Right lobe of liver (tissue), 4 donors: ENCODE measurements around the gene APBA2.

ENCODE experiments used
- CTCF ChIP-seq, 4 donors: fragments of 200-600 bp in 3 of 4; fragments of 450-650 bp in 1 of 4; IDR thresholded peaks; one replicate each; pipeline versions ENCODE4 v1.5.1 to v1.8.0; 2016 to 2022; ENCODE audit warnings: antibody characterized with exemption in 4 of 4, mild to moderate bottlenecking in 2 of 4
- POLR2A ChIP-seq: fragments of 450-650 bp; IDR thresholded peaks from one replicate; pipeline ENCODE4 v1.6.1; 2017; ENCODE audit warnings: antibody characterized with exemption, mild to moderate bottlenecking
- donor health status: DM: no; HTN: no; CAD: no.
- donor health status: DM: no; HTN: no; CAD: no.
- donor health status: DM: no; HTN: yes; CAD: no.

GRCh38 chr15:29143293-29143692 is 257.5 kb downstream of the APBA2 start:
- TF ChIP-seq CTCF (IDR thresholded peaks at IDR 0.05) (no peak), POLR2A (no peak)
